MM.1S (cell line): ENCODE data around the gene PDE11A.

Experiments
- CTCF ChIP-seq: fragments of 300-600 bp; sonication (generic); IDR thresholded peaks from 2 replicates; pipeline ENCODE4 v1.5.1; 2016; ENCODE audit warnings: antibody characterized with exemption, low read length, mixed read lengths
- EZH2 ChIP-seq: fragments of 300-600 bp; sonication (generic); optimal IDR thresholded peaks from 2 replicates; pipeline ENCODE3; 2017; ENCODE audit warnings: low read depth, mild to moderate bottlenecking, antibody characterized with exemption, low read length, mixed read lengths
- EZH2phosphoT487 ChIP-seq: fragments of 300-600 bp; sonication (generic); IDR thresholded peaks from 2 replicates; pipeline ENCODE4 v1.6.1; 2018; ENCODE audit warnings: antibody characterized with exemption, low read length

- TF ChIP-seq CTCF (no peak), EZH2phosphoT487 (no peak), EZH2 (no peak)
These were observed 433.2 kb downstream of the PDE11A start for GRCh38 chr2:177639262-177639914.
